ENCODE measurements around the gene MS4A3.

- TF ChIP-seq CTCF (IDR thresholded peaks at IDR 0.05; ENCODE audit: insufficient read depth, low read length) (no peak), POLR2AphosphoS5 (IDR thresholded peaks at IDR 0.05; ENCODE audit: low read depth) (no peak)
Measured at GRCh38 chr11:60016881-60017280, 39.6 kb upstream of the MS4A3 start, which contains the start of gene OOSP4B.
